ENCODE measurements around the gene LAMC1.

GRCh38 chr1:183023146-183023600 is at the start of gene LAMC1:
- TF ChIP-seq CTCF (IDR thresholded peaks at IDR 0.05), result peak in 1 of 7 experiments; percentile 1
- TF ChIP-seq POLR2A (IDR thresholded peaks at IDR 0.05), result no peak

Data from body of pancreas (tissue), 4 donors.